CD4-positive, alpha-beta T cell treated with Interleukin-17A for 4 hours (primary cell): Measurements from ENCODE around the gene ZG16.

Source experiments
- DNase-seq: peaks from one replicate; pipeline ENCODE4 v3.0.0-alpha.2; 2020; ENCODE audit warnings: mixed read lengths

ZG16 gene

GRCh38 chr16:29826342-29826695 is 48.3 kb downstream of the ZG16 start:
- no peak for DNase-seq

- no peak for DNase-seq
Measured at GRCh38 chr16:29830774-29831173, 52.7 kb downstream of the ZG16 start.

GRCh38 chr16:29831490-29831889 is 53.4 kb downstream of the ZG16 start:
- DNase-seq = no peak
